HG02943 (cell line): ENCODE measurements around the gene HSPA1B.
"Not testable (repeated sequence)": the region's sequence is repeated elsewhere in the genome, so short reads cannot be mapped to it uniquely, and the experiment has no call there.

Experiments
- ATAC-seq: cut with Tn5 transposase; IDR thresholded peaks from one replicate; pipeline ENCODE4 v1.9.1; 2021; ENCODE audit warnings: mild to moderate bottlenecking, low read depth, moderate library complexity; ENCODE audit not compliant: unreplicated experiment

The HSPA1B gene

DNA sequence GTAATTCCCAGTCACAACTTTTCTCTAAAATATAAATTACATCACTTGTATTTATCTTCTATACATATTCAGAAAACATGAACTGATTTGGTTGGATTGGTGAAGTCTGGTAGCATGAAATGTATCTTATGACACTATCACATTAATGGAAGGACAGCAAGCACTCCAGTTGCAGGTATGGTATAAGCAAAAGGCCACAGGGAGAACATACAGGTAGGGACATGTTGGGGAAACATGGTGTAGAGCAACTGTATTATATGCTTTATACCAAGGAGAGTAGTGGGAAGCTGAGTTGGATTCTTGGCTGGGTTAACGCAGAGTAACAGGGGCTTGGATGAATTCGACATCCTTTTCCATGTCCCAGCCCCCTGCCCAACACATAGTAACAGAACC, 30.5 kb upstream of the HSPA1B start:
- no peak for ATAC-seq

DNA sequence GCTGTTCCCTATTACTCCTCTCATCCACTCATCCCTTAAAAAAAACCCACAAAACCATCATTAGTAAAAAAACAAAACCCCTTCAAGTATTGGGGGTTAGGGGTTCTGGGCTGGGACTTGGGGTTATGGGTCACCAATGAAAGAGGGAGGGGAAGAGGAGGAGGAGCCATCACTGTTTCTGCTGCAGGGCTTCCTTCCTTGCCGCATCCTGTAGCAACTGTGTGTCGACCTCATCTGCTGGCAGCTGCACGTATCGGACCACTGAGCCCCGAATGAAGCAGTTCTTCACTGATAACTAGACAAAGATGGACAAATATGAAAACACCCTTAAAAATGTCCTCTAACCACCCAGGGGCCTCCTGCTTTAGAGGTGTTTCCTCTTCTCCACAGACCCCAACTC, 29.9 kb upstream of the HSPA1B start:
- ATAC-seq: no peak

DNA sequence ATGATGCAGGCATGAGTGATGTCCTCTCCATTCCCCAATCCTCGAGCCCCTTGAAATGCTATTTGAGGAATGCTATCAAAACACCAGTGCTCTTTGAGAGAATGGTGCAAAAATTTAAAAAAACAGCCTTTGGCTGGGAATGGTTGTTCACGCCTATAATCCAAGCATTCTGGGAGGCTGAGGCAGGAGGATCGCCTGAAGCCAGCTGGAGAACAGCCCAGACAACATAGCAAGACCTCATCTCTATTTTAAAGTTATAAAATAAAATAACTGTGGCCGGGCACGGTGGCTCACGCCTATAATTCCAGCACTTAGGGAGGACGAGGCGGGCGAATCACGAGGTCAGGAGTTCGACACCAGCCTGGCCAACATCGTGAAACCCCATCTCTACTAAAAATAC, 27.8 kb upstream of the HSPA1B start:
- ATAC-seq: no peak

DNA sequence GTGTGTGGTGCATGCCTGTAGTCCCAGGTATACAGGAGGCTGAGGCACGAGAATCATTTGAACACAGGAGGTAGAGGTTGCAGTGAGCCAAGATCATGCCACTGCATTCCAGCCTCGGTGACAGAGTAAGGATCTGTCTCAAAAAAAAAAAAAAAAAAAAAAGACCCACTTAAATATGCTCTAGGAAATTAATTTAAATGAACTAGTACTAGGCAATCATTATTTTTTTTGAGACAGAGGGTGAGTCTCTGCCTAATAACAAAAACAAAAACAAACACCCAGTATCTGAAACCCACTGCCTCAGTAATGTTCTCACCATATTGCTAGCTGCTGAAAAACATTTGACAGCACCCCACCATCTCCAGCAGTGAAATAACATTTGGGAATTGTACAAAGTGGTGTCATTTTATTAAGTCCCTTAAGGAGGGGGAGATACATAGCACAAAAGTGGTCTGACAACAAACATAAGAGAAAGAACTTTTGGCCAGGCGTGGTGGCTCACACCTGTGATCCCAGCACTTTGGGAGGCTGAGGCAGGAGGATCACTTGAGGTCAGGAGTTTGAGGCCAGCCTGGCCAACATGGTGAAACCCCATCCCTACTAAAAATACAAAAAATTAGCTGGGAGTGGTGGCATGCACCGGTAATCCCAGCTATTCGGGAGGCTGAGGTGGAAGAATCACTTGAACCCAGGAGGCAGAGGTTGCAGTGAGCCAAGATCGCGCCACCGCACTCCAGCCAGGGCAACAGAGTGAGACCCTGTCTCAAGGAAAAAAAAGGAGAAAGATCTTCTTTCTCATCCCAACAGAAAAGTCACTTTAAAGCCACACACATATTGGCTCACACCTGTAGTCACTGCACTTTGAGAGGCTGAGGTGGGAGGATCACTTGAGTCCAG, 26.3 kb upstream of the HSPA1B start:
- ATAC-seq: not testable (repeated sequence)

DNA sequence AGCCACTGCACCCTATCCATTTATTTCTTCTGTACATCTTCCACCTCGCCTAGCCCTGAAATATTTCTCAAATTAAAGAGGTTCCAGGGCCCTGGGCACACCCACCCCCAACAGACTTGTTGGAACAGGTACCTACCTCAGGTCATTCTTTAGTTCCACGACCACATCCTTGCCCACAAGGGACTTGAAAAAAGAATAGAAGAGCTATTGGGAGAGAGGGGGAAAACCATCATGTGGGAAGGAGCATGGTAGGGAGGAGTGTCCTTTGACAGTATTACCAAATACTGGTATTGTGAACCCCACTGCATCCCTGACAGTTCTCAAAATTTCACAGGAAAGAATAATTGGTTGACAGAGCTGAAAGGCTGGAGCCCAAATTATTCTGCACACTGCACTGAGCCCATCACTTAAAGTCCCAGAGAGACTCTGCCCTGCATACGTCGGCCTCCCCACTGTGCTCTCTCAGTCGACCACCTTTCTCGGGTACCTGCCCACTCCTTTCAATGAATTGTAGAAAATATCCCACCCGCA, 21.5 kb upstream of the HSPA1B start:
- ATAC-seq: peak; percentile 20

DNA sequence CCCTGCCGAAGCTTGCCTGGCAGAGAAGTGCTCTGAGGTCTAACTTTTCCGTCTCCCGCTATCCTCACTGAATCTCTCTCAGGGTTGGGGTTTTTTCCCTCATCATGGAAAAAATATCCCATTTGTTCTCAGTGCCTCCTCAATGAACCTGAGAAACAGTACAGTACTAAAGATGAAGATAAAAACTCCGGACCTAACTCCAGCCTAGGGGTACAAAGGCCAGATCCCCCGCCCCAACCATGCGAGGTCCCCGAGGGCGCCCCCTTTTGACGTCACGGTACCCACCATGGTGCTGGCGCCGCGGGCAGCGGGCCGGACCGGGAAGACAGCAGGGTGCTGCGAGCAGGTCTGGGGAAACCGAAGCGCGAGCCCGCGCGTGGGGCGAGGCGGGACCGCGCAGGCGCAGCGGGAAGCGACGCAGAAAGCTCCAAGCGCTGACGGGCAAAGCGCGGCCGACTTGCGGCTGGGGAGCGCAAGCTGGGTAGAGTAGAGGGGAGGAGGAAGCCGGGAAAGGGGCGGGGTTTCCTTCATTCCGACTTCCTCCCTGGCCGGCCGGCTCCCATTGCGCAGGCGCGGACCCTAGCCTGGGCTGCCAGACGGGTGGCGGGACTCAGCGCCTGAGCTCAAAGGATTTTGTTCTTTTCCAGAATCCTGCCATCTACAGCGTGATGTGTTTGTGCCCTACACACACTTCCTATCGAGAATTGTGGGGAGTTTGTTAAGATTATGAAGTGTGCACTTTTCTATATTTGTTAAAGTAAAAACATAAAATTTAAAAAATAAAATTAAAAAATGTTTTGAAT, 20.9 kb upstream of the HSPA1B start, which contains the start of gene LSM2:
TSS of gene LSM2 (minus strand) at position 497 of the 803 bp plus-strand sequence. CDS start at position 288, 209 bp downstream.
- ATAC-seq: peak; percentile 88

DNA sequence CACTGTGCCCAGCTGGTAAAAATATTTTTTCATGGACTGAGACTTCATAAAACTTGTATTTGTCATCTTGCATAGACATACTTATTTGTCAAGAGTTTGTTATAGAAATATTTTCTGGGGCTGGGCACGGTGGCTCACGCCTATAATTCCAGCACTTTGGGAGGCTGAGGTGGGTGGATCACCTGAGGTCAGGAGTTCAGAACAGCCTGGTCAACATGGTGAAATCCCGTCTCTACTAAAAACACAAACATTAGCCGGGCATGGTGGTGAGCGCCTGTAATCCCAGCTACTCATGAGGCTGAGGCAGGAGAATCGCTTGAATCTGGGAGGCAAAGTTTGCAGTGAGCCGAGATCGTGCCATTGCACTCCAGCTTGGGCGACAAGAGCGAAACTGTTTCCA, 18.9 kb upstream of the HSPA1B start:
- ATAC-seq: not testable (repeated sequence)

DNA sequence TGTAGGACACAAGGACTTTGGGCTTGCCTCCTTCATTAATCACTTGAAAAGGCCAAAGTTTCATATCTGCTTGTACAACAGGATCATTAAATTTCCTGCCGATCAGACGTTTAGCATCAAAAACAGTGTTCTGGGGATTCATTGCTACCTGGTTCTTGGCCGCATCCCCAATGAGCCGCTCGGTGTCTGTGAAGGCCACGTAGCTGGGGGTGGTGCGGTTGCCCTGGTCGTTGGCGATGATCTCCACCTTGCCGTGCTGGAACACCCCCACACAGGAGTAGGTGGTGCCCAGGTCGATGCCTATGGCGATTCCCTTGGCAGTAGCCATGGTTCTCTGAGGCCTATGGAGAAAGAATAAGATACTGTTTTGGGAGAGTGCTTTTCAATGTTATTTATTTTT, 15.9 kb upstream of the HSPA1B start:
- no peak for ATAC-seq

DNA sequence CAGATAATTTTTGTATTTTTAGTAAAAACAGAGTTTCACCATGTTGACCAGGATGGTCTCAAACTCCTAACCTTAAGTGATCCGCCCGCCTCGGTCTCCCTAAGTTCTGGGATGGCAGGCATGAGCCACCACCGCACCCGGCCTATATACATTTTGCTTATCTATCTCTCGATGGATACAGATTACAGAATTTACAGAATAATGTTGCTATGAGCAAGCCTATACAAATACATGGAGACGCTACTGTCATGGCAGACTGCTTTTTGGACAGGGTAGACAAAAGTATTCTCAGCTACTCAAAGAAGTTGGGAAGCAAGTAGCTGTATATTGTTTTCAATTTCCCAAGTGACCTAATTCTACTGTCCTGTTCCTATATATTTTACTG, 14.1 kb upstream of the HSPA1B start:
- ATAC-seq: no peak

DNA sequence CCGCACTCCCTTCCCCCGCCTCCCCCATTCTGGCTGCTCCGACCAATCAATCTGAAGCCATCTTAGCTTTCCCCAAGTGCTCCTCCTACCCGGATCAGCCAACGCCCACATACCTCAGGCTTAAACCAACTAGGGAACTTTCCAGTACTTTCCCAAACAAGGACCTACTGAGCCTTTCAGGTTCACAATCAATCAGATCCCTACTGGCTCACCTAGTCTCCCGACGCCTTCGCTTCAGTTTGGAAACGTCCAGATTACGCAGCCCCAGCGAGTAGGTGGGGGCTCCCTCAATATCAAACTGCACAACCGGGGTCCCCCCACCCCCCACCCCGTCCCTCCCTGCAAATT, 12.9 kb upstream of the HSPA1B start:
- no peak for ATAC-seq

DNA sequence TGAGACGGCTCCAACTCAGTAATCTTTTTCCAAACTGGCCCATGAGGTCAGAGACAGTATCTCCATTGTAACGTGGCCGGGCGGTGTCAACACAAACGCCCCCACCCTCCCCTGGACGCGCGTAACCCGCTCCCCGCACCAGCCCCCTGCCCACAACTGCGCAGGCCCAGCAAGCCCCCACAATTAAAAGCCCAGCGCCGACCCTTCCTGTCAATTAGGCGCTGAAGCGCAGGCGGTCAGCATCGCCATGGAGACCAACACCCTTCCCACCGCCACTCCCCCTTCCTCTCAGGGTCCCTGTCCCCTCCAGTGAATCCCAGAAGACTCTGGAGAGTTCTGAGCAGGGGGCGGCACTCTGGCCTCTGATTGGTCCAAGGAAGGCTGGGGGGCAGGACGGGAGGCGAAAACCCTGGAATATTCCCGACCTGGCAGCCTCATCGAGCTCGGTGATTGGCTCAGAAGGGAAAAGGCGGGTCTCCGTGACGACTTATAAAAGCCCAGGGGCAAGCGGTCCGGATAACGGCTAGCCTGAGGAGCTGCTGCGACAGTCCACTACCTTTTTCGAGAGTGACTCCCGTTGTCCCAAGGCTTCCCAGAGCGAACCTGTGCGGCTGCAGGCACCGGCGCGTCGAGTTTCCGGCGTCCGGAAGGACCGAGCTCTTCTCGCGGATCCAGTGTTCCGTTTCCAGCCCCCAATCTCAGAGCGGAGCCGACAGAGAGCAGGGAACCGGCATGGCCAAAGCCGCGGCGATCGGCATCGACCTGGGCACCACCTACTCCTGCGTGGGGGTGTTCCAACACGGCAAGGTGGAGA, 12.3 kb upstream of the HSPA1B start, which contains the start of the genes HSPA1A and HSPA1L:
TSS of gene HSPA1A (plus strand) at position 519 of the 814 bp plus-strand sequence. CDS start at position 733, 214 bp downstream.
TSS of gene HSPA1L (minus strand) at position 259 of the 814 bp plus-strand sequence. CDS start 3,311 bp downstream, outside the sequence.
- no peak for ATAC-seq

DNA sequence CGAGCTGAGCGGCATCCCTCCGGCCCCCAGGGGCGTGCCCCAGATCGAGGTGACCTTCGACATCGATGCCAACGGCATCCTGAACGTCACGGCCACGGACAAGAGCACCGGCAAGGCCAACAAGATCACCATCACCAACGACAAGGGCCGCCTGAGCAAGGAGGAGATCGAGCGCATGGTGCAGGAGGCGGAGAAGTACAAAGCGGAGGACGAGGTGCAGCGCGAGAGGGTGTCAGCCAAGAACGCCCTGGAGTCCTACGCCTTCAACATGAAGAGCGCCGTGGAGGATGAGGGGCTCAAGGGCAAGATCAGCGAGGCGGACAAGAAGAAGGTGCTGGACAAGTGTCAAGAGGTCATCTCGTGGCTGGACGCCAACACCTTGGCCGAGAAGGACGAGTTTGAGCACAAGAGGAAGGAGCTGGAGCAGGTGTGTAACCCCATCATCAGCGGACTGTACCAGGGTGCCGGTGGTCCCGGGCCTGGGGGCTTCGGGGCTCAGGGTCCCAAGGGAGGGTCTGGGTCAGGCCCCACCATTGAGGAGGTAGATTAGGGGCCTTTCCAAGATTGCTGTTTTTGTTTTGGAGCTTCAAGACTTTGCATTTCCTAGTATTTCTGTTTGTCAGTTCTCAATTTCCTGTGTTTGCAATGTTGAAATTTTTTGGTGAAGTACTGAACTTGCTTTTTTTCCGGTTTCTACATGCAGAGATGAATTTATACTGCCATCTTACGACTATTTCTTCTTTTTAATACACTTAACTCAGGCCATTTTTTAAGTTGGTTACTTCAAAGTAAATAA, 10.2 kb upstream of the HSPA1B start:
- ATAC-seq: not testable (repeated sequence)

DNA sequence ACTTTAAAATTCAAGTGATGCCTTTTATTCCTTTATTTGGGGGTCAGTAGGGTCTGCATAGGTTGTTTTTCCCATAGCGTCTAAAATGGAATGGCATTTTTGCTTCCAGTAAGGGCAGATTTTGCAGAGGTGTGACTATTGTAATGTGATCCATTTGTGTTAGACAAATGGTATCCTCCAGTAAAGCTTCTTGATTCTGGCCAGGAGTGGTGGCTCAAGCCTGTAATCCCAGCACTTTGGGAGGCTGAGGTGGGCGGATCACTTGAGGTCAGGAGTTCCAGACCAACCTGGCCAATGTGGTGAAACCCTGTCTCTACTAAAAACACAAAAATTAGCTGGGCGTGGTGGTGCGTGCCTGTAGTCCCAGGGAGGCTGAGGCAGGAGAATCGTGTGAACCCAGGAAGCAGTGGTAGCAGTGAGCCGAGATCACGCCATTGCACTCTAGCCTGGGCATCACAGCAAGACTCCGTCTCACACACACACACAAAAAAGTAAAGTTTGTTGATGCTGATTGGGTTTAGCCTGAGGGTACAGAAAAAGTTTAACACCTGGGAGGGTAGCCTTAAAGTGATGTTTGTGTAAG, 9.5 kb upstream of the HSPA1B start:
- ATAC-seq: not testable (repeated sequence)

DNA sequence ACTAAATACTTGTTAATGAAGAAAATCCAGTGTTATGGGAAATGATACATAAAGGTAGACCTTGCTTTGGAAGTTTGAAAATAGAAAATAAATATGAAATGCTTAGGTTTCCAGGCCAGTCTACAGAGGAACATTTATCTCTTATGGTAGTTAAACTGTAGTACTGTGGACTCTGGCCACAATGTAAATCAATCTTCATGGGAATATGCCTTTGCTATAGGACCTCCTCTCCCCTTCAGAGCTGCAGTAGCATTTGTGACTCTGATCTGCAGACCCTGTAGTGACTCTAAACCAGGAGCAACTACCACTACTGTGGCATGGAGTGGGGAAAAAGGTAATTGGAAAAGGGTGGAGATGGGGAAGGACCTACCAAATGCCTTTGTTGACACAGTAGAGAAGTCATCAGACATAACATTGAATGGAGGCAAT, 7.7 kb upstream of the HSPA1B start:
- ATAC-seq: no peak

DNA sequence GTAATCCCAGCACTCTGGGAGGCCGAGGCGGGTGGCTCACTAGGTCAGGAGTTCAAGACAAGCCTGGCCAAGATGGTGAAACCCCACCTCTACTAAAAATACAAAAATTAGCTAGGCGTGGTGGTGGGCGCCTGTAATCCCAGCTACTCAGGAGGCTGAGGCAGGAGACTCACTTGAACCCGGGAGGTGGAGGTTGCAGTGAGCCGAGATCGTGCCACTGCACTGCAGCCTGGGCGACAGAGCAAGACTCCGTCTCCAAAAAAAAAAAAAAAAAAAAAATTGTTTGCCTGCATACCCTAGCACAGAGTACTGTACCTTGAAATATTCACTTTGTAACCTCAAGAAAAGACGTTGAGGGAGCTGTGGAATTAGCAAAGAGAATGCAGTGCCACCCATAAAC, 7.1 kb upstream of the HSPA1B start:
- not testable (repeated sequence) for ATAC-seq

DNA sequence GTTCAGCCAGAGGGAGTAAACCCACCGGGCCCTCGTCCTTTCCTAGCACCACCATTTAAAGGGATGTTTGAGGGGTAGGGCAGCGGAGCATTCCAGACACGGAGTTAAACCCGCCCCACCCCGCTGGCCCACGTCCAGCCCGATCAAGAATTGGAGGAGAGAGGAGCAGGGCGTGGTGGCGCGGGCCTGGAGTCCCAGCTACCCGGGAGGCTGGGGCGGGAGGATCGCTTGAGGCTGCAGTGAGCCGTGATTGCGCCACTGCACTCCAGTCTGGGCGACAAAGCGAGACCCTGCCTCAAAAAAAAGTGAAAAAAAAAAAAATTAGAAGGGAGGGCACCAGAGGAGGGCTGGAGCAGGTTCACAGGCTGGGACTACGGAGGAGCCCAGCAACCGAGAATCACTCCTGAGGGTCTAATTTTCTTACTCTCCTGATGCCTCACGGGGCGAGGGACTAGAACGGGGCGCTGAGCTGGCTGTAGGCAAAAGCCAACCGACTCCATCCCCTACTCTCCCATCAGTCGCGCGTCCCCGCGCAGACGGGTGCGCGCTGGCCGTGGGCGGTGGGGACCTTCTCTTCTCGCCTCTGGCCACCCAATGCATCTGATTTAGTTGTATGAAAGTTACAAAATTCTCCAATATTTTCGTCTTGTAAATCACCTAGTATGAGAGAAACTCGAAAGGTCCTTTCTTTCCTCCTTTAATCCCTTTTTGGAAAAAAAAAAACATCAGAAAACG, 6.1 kb upstream of the HSPA1B start:
- ATAC-seq: no peak

DNA sequence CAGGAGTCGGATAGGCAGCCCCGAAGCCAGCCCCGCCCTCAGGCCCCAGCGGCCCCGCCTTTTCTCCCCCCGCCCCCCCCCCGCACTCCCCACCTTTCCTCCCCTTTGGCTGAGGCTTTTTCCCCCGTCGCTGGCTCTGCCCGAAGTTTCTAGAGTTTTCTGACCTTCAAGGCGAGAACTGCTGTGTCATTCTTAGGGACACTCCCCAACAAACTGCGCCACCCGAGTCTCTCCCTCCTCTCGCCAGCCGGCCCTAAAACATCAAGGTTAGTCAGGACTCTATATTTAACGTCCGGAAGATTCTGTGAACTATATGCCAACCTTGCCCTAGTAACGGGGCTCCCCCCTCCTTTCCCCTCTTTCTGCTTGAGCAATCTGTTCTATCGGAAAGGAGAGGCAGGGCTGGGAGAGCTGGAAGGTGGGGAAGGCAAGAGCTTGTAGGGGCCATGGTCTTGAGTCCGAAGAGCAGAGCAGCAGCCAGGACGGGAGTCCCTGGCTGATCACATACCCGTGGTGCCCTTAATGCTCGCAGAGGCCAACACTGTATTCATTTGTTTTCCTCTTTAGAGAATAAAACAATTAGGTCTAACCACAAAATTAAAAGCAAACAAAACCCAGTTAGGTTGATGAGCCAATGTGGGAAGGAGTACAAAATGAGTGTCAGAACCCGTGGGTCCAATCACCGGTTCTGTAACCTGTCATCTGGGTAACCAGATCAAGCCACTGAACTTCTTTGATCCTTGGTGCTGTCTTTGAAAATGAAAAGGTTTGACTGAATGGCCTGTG, 5.3 kb upstream of the HSPA1B start:
- no peak for ATAC-seq
